Measurements from ENCODE around the gene POLR2J.
A peak's percentile ranks its signal among the peaks of the same experiment; 100 is the strongest.

Gene POLR2J

DNA sequence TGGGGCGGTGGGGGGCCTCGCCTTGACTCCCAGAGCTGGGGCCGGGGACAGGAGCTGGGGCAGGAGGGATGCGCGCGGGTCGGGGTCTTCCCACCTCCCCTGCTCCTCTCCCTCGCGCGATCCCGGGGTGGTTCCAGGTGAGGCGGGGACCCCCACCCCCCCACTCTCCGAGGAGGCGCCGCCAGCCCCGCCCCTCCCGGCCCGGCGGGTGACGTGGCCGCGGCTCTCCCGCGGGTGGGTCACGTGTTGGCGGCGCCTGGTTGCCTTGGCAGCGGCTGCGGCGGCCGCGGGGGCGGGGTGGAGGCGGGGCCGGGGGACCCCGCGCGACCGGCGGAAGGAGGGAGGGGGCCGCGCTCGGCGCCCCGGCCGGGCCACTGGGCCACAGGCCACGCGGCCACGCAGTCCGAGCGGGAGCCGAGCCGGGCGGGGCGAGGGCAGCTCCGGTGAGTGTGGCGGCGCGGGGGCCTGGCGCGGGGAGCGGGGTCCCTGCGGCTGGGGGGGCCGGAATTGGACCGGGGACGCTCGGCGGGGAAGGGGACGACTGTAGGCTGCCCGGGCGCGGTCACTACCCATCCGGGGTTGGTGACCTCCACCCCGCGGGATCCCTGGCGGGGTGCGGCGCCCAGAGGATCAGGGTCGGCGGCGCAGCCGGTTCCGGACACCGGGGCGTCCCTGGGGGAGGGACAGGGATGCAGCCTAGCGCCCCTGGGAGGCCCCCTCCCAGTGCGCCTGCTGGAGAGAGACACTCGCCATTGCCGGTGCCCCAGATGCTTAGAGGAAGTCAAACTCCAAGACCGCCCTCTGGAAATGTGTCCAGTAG lies 45.3 kb downstream of the POLR2J start, which contains the start of gene ORAI2:
TSS of gene ORAI2 (plus strand) at position 357 of the 820 bp plus-strand sequence. CDS start 5,382 bp downstream, outside the sequence.
- peak within 1 kb of the TSS; percentile 76 for H3K4me3 ChIP-seq (ENCODE audit: control insufficient read depth, low read depth, low read length)
- no peak for TF ChIP-seq CTCF (IDR thresholded peaks at IDR 0.05; ENCODE audit: control insufficient read depth, insufficient read depth, low read depth, low read length, missing control alignments)
- DNase-seq (ENCODE audit: low read depth), result no peak

DNA sequence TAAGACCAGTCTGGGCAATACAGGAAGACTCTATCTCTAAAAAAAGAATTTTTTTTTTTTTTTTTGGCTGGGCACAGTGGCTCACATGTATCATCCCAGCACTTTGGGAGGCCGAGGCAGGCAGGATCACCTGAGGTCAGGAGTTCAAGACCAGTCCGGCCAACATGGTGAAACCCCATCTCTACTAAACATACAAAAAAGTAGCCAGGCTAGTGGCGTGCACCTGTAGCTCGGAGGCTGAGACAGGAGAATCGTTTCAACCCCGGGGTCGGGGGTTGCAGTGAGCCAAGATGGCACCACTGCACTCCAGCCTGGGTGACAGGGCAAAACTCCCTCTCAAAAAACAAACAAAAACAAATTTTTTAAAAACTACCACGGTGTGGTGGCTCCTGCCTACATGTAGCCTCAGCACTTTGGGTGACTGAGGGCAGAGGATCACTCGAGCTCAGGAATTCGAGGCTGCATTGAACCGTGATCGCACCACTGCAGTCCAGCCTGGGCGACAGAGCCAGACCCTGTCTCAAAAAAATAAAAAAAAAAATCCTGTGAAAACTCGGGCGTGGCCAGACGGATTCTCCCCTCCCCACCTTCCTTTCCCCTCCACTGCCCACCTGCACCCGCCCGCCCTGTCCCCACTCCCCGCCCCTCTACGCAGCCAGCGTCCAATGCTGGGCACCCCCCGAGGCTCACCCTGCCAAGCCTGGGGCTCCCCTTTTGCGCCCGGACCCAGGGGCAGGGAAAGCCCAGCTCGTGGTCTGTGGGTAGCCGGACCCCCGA lies 46.1 kb downstream of the POLR2J start:
- DNase-seq (ENCODE audit: low read depth), result no peak

DNA sequence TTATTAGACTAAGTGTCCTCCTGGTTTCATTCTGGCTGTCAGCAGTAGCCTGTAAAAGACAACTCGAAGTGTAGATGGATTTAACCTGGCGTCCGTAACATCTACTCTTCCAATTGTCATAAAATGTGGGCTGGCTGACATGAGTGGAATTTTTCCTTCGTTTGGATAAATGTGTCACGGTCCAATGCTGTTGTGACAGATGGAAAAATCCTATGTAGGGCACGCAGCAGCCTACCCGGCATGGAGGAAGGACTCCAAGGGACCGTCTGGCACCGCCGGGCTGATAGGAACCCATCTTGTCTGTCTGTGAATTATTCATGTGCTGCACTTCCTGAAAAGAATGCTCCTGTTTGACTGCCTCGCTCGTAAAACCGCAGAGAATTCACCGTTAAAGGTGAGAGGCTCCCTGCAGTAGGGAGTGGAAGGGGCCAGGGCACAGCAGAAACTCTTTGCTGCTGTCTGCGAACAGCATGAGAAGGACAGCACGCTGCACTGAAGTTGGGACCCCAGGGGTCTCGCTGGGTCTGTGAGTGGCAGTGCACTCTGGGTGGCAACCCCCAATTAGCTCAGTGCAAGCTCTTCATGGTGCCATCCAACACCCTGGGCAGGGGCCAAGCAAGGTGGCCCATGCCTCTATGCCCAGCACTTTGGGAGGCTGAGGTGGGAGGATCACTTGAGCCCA lies 47.0 kb downstream of the POLR2J start:
- no peak overlapping the region for H3K4me3 ChIP-seq (ENCODE audit: control insufficient read depth, low read depth, low read length)
- no peak for TF ChIP-seq CTCF (IDR thresholded peaks at IDR 0.05; ENCODE audit: control insufficient read depth, insufficient read depth, low read depth, low read length, missing control alignments)
- no peak for DNase-seq (ENCODE audit: low read depth)

More for the DNA sequence above, 46.1 kb downstream of the POLR2J start:
- peak overlapping the region; percentile 76 for H3K4me3 ChIP-seq (ENCODE audit: control insufficient read depth, low read depth, low read length)
- TF ChIP-seq CTCF (IDR thresholded peaks at IDR 0.05; ENCODE audit: control insufficient read depth, insufficient read depth, low read depth, low read length, missing control alignments), result no peak

DNA sequence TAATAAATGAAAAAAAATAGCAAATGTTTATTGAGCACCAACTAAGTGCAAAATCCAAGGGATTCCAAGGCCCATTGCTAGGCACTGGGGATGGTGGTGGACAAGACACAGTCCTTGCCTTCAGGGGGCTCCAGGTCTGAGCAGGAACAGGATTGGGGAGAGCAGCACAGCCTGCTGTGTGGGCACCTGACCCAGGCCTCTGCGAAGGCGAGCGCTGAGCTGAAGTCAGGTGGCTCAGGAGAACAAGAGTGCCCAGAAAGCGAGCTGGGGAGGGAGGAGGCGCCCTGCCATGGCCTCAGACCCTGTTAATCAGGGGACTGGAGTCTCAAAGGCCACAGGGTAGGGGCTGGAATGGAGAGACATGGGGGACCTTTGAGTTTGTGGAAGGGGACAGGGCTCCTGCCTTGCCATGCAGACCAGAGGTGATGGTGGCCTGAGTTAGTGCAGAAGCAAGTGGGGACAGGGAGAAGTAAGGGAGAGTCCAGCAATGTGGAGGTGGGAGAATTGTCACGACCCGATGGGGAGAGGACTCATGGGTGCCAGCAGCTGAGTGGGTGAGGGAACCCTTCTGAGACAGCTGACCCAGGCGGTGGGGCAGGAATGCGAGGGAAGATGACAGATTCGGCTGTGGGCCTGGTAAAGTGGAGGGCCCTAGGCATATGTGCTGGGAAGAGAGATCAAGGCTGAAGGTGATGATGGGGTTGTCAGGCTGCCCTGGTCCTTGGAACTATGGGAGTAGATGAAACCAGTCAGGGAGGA lies 49.4 kb downstream of the POLR2J start:
- DNase-seq (ENCODE audit: low read depth), result no peak
- H3K4me3 ChIP-seq (ENCODE audit: control insufficient read depth, low read depth, low read length), result no peak overlapping the region
- no peak for TF ChIP-seq CTCF (IDR thresholded peaks at IDR 0.05; ENCODE audit: control insufficient read depth, insufficient read depth, low read depth, low read length, missing control alignments)

DNA sequence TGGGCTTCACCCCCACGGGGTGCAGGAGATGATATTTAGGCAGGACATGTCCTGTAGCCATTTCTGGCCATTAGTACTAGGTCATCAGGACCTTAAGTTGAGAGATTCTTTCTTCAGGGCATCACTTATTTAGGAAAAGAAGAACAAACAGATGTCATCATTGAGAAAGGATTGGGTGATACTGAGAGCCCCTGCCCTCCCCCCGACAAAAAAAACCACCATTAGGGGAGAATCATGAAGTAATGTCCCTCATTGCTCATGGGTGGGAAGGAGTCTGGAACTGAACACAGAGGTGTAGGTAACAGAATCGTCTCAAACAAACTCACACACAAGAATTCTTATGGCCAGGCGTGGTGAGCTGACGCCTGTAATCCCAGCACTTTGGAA lies 51.7 kb downstream of the POLR2J start:
- no peak for DNase-seq (ENCODE audit: low read depth)
- no peak for TF ChIP-seq CTCF (IDR thresholded peaks at IDR 0.05; ENCODE audit: control insufficient read depth, insufficient read depth, low read depth, low read length, missing control alignments)
- H3K4me3 ChIP-seq (ENCODE audit: control insufficient read depth, low read depth, low read length), result no peak overlapping the region
